Fibroblast of mammary gland (primary cell): ENCODE results near the gene TAS2R60.
"Not testable (repeated sequence)": the region's sequence is repeated elsewhere in the genome, so short reads cannot be mapped to it uniquely, and the experiment has no call there.

Experiments
- DNase-seq: peaks from one replicate; pipeline ENCODE4 v3.0.0-alpha.2; 2010; ENCODE audit warnings: low read depth
- H3K4me3 ChIP-seq: 2 replicates; pipeline ENCODE4 v1.5.1; 2011; ENCODE audit warnings: low read depth, mild to moderate bottlenecking, low read length, moderate library complexity; ENCODE audit not compliant: control insufficient read depth
- TF ChIP-seq, protein P1 (sequence below): conservative IDR thresholded peaks from 2 replicates; pipeline ENCODE4 v1.5.1; 2011; ENCODE audit warnings: low read depth, low read length, inconsistent platforms; ENCODE audit not compliant: control insufficient read depth, insufficient read depth

The TAS2R60 gene

DNA sequence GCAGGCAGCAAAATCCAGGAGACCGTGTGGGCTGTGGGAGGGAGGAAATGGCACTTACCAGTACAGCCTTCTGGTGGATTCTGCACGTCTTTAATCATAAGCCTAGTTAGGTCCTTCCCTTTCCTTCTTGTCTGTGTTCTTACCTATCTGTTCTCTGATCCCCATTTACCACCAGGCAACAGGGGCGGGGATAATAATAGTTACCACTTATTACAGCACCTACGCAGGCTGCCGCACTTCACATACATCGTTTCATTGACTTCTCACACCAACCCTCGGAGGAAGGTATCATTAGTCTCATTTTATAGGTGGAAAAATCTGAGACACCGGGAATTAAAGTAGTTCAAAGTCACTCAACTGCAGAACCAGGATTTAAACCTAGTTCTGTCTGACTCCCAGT lies 30.1 kb upstream of the TAS2R60 start:
- DNase-seq: no peak
- TF ChIP-seq, protein P1, sequence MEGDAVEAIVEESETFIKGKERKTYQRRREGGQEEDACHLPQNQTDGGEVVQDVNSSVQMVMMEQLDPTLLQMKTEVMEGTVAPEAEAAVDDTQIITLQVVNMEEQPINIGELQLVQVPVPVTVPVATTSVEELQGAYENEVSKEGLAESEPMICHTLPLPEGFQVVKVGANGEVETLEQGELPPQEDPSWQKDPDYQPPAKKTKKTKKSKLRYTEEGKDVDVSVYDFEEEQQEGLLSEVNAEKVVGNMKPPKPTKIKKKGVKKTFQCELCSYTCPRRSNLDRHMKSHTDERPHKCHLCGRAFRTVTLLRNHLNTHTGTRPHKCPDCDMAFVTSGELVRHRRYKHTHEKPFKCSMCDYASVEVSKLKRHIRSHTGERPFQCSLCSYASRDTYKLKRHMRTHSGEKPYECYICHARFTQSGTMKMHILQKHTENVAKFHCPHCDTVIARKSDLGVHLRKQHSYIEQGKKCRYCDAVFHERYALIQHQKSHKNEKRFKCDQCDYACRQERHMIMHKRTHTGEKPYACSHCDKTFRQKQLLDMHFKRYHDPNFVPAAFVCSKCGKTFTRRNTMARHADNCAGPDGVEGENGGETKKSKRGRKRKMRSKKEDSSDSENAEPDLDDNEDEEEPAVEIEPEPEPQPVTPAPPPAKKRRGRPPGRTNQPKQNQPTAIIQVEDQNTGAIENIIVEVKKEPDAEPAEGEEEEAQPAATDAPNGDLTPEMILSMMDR: no peak
- H3K4me3 ChIP-seq: no peak overlapping the region

DNA sequence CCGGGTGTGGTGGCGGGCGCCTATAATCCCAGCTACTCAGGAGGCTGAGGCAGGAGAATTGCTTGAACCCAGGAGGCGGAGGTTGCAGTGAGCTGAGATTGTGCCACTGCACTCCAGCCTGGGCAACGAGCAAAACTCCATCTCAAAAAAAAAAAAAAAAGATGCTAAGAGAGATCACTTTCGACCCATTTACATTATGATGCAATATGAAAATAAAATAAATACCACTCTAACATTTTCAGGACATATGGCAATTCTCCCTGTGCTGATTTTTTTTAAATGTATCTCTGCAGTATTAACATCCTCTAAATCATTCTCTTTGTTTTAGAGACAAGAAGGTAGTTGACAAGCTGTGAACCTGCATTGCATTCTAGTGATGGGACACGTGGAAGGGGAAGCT lies 28.0 kb upstream of the TAS2R60 start:
- not testable (repeated sequence) for H3K4me3 ChIP-seq, DNase-seq

DNA sequence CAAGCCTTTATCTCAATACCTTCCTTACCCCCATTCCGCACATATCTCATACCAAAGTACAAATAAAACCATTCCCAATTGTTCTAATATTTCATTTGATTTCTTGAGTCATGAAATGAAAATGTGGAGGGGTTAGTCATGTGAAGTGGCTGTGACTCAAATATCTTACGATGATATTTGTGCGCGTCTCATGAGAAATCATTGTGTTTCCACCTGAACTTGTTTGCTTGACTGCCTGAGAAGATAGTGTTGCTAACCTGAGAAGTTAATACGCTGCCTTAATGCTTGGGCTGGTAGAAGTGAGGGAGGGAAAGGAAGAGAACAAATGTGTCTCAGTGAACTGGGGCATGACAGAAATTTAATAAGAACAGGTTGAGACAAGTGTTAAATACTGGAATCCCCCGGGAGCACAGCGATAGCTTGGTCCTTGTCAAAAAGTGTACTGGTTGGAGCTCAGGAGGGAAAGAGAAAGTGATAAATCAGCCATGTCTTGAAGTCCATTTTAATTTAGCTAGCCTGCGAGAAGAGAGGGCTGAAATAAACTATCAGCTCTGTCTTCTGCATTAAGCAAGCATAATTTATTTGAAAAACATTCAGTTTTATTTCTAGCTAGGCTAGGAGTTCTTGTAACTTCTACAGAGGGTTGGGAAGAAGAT lies 27.4 kb upstream of the TAS2R60 start:
- no peak overlapping the region for H3K4me3 ChIP-seq
- DNase-seq: peak; percentile 68
- TF ChIP-seq, protein P1: no peak

DNA sequence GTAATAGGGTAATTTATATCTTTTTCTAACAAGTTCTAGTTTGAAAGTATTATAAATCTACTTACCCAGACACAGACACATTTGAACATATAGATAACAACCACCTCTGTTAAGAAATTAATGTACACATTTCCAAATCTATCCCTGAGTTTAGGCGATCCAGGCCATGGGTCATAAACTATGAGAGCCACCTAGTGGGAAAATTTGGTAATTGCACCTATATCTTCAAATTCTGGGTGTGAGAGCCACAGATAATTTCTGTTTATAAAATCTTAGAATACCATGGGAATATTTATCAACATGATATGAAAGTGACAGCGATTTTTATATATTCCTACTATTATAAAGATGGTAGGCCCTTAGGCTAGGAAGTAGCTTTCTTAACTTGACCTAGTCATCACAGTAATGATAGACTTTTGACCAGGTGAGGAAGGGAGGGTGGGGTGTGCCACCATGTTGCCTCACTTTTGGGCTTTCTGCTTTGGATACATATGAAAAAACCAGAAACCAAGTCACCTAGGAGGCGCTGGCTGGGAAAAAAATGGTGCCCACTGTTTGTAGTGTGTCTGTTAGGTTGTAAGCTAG lies 26.6 kb upstream of the TAS2R60 start:
- H3K4me3 ChIP-seq: no peak overlapping the region
- peak; percentile 69 for DNase-seq
- TF ChIP-seq, protein P1: peak; percentile 85

DNA sequence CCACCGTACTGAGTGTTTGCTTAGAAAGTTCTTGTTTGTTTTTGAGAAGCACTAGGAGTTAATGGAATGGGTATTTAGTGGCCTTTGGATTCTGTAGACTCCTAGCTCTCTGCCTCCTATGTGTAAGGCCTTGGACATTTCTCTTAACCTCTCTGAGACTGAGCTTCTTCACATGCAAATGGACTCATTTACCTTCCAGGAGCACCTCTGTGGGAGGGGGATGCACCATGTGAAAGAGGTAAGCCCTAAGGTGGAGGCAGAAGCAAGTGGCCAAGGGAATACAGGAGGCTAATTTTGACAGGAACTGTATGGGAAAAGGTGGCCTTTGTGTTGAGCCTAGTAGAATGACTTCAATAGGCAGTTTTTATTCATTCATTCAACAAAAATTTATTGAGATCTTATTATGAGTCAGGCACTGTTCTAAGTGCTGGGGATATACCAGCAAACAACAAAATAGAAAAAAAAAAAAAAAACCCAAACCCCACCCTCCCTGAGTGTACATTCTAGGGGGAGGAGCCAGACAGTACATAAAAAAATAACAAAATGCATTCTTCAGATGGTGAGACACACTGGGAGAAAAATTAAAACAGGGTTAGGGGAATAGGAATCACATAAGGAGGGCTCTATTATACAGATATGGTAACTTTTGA lies 25.4 kb upstream of the TAS2R60 start:
- DNase-seq: peak; percentile 56
- TF ChIP-seq, protein P1: no peak
- no peak overlapping the region for H3K4me3 ChIP-seq

DNA sequence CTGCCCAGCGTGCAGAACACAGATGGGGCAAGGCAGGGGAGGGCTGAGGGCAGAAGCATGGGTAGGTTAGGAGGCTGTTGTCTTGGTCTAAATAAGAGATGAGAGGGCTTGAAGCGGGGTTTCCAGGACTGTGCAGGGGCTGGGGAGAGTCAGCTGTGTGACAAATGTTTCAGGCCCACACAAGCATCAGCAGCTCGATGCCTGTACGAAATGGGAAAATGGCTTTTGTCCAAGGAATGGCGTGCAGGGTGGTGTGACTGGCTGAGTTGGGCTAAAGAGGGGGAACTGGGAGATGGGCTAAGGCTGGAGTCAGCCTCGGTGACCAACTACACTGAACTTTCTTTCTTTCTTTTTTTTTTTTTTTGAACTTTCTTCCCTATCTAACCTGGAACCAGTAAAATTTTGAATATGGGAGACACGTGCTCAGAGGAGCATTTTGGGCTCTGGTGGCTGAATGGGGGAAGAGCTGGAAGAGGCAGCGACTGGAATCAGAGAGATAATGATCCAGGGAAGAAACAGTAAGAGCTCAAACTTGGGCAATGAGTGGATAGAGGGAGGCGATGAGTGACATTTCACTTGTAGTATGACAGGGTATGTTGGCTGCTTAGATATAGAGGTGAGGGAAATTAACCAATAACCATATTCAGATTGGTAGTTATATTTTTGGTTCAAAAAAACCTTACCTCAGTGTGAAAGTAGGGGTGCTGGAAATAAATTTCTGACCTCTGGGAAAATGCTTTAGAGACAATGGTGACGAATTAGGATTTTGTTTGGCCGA lies 24.4 kb upstream of the TAS2R60 start:
- DNase-seq: no peak
- TF ChIP-seq, protein P1: no peak
- no peak overlapping the region for H3K4me3 ChIP-seq

DNA sequence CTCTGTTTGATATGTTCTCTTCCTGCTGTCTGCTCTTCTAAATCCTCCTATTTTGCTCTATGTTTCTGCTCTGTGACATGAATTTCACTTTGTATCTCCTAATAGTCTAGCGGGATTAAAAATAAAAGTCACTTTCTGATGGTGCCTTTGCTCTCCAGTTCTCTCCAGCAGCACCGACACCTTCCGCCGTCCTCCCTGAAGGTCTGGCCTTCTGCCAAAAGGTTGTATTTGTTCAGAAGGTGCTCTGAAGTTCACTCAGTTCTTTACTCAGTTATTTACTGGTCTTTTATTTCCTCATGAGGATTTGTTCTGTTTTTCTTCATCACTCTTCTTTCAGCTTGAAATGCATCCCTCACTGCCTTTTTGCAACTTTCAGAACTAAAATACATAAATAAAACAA lies 23.4 kb upstream of the TAS2R60 start:
- no peak overlapping the region for H3K4me3 ChIP-seq
- no peak for DNase-seq
- TF ChIP-seq, protein P1: no peak

DNA sequence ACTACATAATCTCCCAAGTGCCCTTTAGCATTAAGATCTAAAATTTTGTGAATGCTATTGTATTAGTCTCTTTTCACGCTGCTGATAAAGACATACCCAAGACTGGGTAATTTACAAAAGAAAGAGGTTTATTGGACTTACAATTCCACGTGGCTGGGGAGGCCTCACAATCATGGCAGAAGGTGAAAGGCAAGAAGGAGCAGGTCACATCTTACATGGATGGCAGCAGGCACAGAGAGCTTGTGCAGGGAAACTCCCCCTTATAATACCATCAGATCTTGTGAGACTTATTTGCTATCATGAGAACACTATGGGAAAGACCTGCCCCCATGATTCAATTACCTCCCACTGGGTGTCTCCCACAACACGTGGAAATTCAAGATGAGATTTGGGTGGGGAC lies 22.6 kb upstream of the TAS2R60 start:
- not testable (repeated sequence) for H3K4me3 ChIP-seq, DNase-seq
